ENCODE measurements around the gene ATG16L1.

Gene ATG16L1

GRCh38 chr2:233251306-233252116 is at the start of gene ATG16L1:
TSS of gene ATG16L1 (plus strand) at chr2:233251673. CDS start at chr2:233251828, 155 bp downstream.
- peak; percentile 97 for DNase-seq

DNA sequence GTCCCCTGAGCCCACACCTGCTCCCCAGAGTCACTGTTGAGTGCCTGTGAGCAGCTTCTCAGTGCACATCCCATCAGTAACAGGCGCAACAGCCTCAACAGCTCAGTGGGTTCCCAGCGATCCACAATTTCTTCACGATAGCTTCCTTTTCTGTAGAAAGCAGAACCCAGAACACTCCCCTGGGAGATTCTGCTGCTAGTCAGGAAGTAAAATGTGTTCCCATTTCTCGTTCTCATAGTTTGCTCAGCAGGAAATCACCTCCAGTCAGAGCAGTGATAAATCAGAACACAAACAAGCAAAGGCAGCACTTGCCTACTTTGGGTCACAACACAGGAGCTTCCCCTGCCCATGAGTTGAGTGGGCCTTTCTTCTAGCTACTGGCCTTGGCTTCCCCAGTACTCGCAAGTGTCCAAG is 48.9 kb upstream of the ATG16L1 start:
- no peak for DNase-seq

- DNase-seq = no peak
Observed at GRCh38 chr2:233203060-233203459, 48.4 kb upstream of the ATG16L1 start.

GRCh38 chr2:233204286-233204936 is 47.1 kb upstream of the ATG16L1 start:
- DNase-seq = no peak

GRCh38 chr2:233208382-233209116 is 42.9 kb upstream of the ATG16L1 start:
- no peak for DNase-seq

DNA sequence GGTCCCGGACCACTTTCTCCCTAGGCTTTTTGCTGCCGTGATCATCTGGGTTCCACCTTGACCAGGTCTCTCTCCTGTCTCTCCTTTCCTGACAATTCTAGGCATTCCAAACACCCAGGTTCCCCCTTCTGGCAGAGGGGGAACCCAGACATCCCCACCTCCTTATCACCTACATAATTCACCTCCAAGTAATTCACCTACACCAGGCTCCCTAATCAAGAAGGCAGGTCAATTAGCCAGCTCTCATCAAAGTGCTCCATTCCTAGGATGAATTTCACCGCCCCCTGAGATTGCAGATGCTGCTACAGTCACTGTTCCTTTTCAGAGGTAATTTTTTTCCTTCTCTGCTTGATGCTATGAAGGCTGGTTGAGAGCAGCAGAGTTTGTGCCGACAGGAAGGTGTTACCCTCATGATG is 42.3 kb upstream of the ATG16L1 start:
- no peak for DNase-seq

GRCh38 chr2:233209533-233210171 is 41.8 kb upstream of the ATG16L1 start:
- DNase-seq = no peak

DNA sequence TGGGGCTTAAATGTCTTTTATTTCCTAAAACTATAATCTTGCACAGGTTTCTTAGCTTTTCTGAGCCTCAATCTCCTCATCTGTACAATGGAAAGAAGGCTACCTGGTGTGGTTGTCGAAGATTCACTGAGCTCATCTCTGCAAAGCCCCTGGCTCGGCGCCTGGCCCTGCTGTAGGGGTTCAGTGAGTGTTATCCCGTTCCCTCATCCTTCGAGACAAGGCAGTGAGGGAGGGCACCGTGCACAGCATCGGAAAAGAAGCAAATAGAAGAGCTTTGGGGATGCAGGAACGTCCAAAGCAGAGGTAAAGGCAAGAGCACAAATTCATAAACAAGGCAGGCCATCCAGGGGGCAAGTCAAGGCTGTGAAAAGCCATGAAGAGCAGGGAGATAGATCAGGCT is 41.2 kb upstream of the ATG16L1 start:
- DNase-seq = no peak

DNA sequence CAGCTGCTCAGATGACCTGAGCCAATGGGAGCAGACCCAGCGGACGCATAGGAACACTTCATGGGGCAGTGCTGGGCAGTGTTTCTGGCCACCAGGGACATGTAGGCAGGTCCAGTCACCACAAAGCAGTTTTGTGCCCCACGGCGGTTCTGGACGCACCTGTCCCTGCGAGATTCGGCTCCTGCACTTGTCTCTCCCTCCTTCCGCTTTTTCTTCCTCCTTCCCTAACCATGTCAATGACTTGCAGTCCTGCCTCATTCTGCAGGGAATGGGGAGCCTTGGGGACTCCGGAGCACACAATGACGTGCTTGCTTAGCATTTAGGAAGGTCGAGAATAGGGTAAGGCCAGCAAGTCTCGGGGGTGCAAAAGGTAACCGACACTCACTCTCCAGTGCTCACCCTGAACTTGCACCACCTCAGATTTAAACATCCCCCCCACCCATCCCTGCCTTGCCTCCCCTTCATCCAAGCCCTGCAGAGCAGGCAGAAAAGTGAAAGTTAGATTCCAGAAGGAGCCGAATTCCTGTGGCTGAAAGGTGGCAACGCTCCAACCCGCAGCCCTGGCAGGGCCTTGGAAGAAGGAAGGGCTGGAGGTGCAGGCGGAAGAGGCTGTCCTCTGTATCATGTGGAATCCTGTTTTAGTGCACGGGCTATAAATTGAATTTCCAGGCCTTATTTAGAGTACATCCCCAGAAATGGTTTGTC is 40.5 kb upstream of the ATG16L1 start:
- no peak for DNase-seq

DNA sequence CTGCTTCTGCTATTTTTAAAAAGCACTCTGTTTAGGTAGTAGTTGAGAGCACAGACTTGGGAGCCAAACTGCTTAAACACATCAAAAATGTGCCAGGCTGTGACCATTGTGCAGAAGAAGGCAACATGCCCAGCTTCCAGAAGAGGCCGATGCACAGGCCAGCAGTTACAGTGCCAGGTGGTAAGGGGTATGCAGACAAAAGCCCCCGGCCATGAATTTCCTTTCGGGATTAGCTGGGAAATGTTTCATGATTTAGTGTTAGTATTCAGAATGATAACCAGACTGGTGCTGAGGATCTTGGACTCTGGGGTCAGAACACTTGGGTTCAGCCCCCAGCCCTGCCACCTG is 40.0 kb upstream of the ATG16L1 start:
- no peak for DNase-seq

- no peak for DNase-seq
Observed at GRCh38 chr2:233213011-233213410, 38.5 kb upstream of the ATG16L1 start.

GRCh38 chr2:233213975-233214374 is 37.5 kb upstream of the ATG16L1 start:
- no peak for DNase-seq

DNA sequence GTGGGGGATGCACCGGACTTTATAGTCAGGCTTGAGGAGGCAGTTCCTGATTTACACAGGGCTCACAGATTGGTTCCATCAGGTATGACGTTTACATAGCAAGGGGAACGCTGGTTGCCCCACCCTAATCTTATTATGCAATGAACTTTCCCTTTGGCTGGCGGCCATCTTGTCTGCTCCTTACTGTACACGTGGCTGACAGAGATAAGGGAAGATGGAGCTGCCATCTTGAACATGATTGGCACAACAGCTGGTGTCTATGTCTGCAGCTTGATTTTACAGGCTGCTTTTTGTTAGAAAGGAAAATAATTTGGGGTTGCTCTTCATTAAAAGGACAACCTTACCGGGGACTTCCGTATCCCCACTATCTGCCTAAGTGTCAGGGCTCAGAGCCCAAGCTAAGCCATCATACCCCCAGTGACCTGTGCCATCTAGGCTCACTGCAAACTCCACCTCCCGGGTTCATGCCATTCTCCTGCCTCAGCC is 33.5 kb upstream of the ATG16L1 start:
- no peak for DNase-seq

GRCh38 chr2:233218836-233219235 is 32.6 kb upstream of the ATG16L1 start:
- DNase-seq = no peak

GRCh38 chr2:233219848-233220247 is 31.6 kb upstream of the ATG16L1 start:
- DNase-seq = no peak

DNA sequence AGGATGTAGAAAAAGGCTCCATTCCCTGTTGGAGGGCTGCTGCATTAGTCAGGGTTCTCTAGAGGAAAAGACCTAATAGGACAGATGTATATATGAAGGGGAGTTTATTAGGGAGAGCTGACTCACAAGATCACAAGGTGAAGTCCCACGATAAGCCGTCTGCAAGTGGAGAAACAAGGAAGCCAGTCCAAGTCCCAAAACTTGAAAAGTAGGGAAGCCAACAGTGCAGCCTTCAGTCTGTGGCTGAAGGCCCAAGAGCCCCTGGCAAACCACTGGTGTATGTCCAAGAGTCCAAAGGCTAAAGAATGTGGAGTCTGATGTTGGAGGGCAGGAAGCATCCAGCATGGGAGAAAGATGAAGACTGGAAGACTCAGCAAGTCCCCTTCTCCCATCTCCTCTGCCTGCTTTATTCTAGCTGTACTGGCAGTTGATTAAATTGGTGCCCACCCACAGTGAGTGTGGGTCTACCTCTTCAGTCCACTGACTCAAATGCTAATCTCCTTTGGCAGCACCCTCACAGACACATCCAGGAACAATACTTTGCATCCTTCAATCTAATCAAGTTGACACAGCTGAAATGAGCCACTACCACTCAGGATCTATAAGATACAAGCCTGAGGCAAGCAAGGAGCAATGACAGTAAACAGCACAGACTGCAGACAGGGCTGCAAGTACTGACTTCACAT is 30.0 kb upstream of the ATG16L1 start:
- no peak for DNase-seq

DNA sequence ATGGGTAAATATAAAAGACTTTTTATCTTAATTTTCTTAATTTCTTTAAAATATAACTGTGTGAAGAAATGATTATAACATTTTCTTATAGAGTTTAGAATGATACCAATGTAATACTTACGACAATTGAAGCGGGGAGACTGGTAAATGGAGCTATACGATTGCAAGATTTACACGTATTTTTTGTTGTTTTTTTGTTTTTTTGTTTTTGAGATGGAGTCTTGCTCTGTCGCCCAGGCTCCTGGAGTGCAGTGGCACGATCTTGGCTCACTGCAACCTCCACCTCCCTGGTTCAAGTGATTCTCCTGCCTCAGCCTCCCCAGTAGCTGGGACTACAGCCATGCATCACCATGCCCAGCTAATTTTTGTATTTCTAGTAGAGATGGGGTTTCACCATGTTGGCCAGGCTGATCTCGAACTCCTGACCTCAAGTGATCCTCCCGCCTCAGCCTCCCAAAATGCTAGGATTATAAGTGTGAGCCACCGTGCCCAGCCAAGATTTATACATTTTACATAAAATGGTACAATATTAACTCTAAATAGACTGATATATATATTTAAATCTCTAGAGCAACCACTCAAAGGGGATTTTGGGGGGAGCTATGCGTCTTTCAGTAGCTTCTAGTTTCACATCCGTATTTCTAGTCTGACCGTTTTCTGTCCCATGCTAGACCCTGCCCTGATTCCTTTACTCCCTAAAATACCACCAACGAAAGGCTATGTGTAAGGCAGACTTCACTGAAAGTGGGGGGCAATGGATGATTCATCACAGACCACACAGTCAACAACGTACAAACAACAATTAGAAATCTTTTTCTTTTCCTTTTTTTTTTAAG is 28.2 kb upstream of the ATG16L1 start:
- no peak for DNase-seq

- DNase-seq = no peak
Observed at GRCh38 chr2:233225230-233226068, 26.0 kb upstream of the ATG16L1 start.

GRCh38 chr2:233226511-233227031 is 24.9 kb upstream of the ATG16L1 start:
- no peak for DNase-seq
